GM18526 (cell line): Measurements from ENCODE around the gene INPP5K.

Source experiments
- POLR2A ChIP-seq: IDR thresholded peaks from 3 replicates; pipeline ENCODE4 v1.6.1; 2011; ENCODE audit not compliant: insufficient read length; ENCODE audit errors: extremely low read depth

The INPP5K gene

GRCh38 chr17:1554751-1555540 is 38.5 kb upstream of the INPP5K start:
- TF ChIP-seq POLR2A, result no peak

- TF ChIP-seq POLR2A, result no peak
These were observed 37.2 kb upstream of the INPP5K start for GRCh38 chr17:1553354-1554266.

GRCh38 chr17:1552932-1553331 is 36.5 kb upstream of the INPP5K start:
- no peak for TF ChIP-seq POLR2A

GRCh38 chr17:1551741-1552140 is 35.3 kb upstream of the INPP5K start:
- no peak for TF ChIP-seq POLR2A

GRCh38 chr17:1548032-1548431 is 31.6 kb upstream of the INPP5K start:
- no peak for TF ChIP-seq POLR2A

- no peak for TF ChIP-seq POLR2A
These were observed 30.0 kb upstream of the INPP5K start for GRCh38 chr17:1546292-1546922.

- no peak for TF ChIP-seq POLR2A
These were observed 29.2 kb upstream of the INPP5K start for GRCh38 chr17:1545618-1546017.

GRCh38 chr17:1542316-1542715 is 25.9 kb upstream of the INPP5K start:
- TF ChIP-seq POLR2A, result no peak

- no peak for TF ChIP-seq POLR2A
These were observed 25.0 kb upstream of the INPP5K start for GRCh38 chr17:1541367-1541904.

GRCh38 chr17:1539811-1540210 is 23.4 kb upstream of the INPP5K start:
- TF ChIP-seq POLR2A, result no peak

GRCh38 chr17:1535737-1536136 is 19.3 kb upstream of the INPP5K start:
- no peak for TF ChIP-seq POLR2A

- TF ChIP-seq POLR2A, result no peak
These were observed 17.4 kb upstream of the INPP5K start for GRCh38 chr17:1533661-1534325.

GRCh38 chr17:1532836-1533602 is 16.6 kb upstream of the INPP5K start:
- no peak for TF ChIP-seq POLR2A

- TF ChIP-seq POLR2A, result no peak
These were observed 13.5 kb upstream of the INPP5K start for GRCh38 chr17:1529863-1530262.
